Heart right ventricle (tissue), 16 donors: ENCODE measurements around the gene ATXN2L. TPM values are rescaled to one million over a fixed set of nuclear protein-coding genes. Genes with fewer than 3 reads are reported as not detected.
"Not testable (repeated sequence)": the region's sequence is repeated elsewhere in the genome, so short reads cannot be mapped to it uniquely, and the experiment has no call there.

ENCODE experiments used
- ATAC-seq, 8 donors: fragments of 200-7000 bp; cut with Tn5 transposase; one replicate each; pipeline ENCODE4 v1.9.1; 2020; ENCODE audit warnings: mild to moderate bottlenecking in 8 of 8, moderate library complexity in 8 of 8, moderate number of reproducible peaks in 1 of 8
- DNase-seq, 2 donors: peaks; one replicate each; pipeline ENCODE4 v3.0.0-alpha.2; 2020
- H3K27ac ChIP-seq, 10 donors: fragments of 200-600 bp; sonication (generic) in 2 of 10; one replicate each; pipeline versions ENCODE4 v1.5.0 to v1.8.0; 2020 to 2022; ENCODE audit warnings: mild to moderate bottlenecking in 3 of 10
- H3K27me3 ChIP-seq, 7 donors: fragments of 200-600 bp; one replicate each; pipeline ENCODE4 v1.8.0; 2021 to 2022; ENCODE audit warnings: mild to moderate bottlenecking in 2 of 7
- H3K36me3 ChIP-seq, 9 donors: fragments of 200-600 bp; sonication (generic) in 1 of 9; one replicate each; pipeline versions ENCODE4 v1.5.0 to v1.8.0; 2020 to 2022; ENCODE audit warnings: mild to moderate bottlenecking in 2 of 9
- H3K4me1 ChIP-seq, 9 donors: fragments of 200-600 bp; sonication (generic) in 1 of 9; one replicate each; pipeline versions ENCODE4 v1.5.0 to v1.8.0; 2020 to 2022; ENCODE audit warnings: mild to moderate bottlenecking in 4 of 9
- H3K4me3 ChIP-seq, 10 donors: fragments of 200-600 bp; sonication (generic) in 2 of 10; one replicate each; pipeline versions ENCODE4 v1.5.0 to v1.8.0; 2020 to 2022; ENCODE audit warnings: mild to moderate bottlenecking in 7 of 10, moderate library complexity in 2 of 10
- H3K9me3 ChIP-seq, 11 donors: fragments of 200-600 bp in 10 of 11; sonication (generic) in 2 of 11; one replicate each; pipeline versions ENCODE4 v1.5.0 to v1.8.0; 2013 to 2022; ENCODE audit warnings: mild to moderate bottlenecking in 2 of 11, control low read depth in 1 of 11, moderate library complexity in 1 of 11
- CTCF ChIP-seq, 9 donors: fragments of 200-600 bp; sonication (generic) in 2 of 9; IDR thresholded peaks; one replicate each; pipeline versions ENCODE4 v1.5.0 to v1.8.0; 2021 to 2022; ENCODE audit warnings: antibody characterized with exemption in 9 of 9, mild to moderate bottlenecking in 5 of 9, moderate library complexity in 1 of 9
- WGBS, 2 donors: extraction: QIAGEN DNeasy Blood & Tissue Kit; methylation state at CpG; one replicate each; pipeline ENCODE4 v1.1.7; 2013; ENCODE audit warnings: inconsistent platforms in 1 of 2; 5-methylcytosine and 5-hydroxymethylcytosine counted together
- intact Hi-C, 10 donors: fragments of 100-400 bp; cut with DNase I; formaldehyde crosslinking; loops; one replicate each; pipeline versions ENCODE4 v1.11.1 to v1.14.2; 2022
- polyA plus RNA-seq, 2 donors: library from polyadenylated mRNA; stranded (reverse); fragments of 200-250 nt; gene quantifications; one replicate each; pipeline ENCODE4 v1.2.3, GENCODE V29; 2013
- total RNA-seq, 10 donors: library from RNA; stranded (reverse); fragmentation: NEBNext Ultra II Directional in 3 of 10; extraction: Animal tissue kit (Norgen Biotek cat#: 25700) in 3 of 10; gene quantifications; one replicate each; pipeline versions ENCODE4 v1.2.1 to v1.2.4, GENCODE V29; 2021 to 2023
- donor health status: Arrhythmogenic right ventricular cardiomyopathy.
- donor health status: ischemic (EF 13 %, LVEDD 7.1; RV severe dilation, severe dysfunction).
- donor health status: healthy with polysubstance abuse.
- donor health status: DM: no; HTN: yes; CAD: no.
- donor health status: DM: no; HTN: no; CAD: no.
- donor health status: ischemic (EF 25% LVEDD 6.9; RV normal size, moderate dysfunction).
- donor health status: ischemic (EF 25% LVEDD 5.7; RV mildly dilated, moderate dysfunction).
- donor health status: healthy.
- donor health status: DM: yes; HTN: yes; CAD: no.
- donor health status: Ischemic cardiomyopathy.
- donor health status: ischemic (EF 35%, LVEDD 5.7; RV mildly dilated, moderate dysfunction).
- donor health status: nonischemic (EF 11% LVEDD 7.7; RV severe dilation, severe dysfunction).
- donor health status: DM: yes; HTN: yes; CAD: no.
- donor health status: PGD.
- donor health status: ischemic (EF 29% LVEDD 5.4; RV normal size, mild dysfunction).
- donor health status: nonischemic (EF 23%, LVEDD 6.1; RV moderate dilation, normal function).

ATXN2L gene
- total and polyA plus RNA-seq, 12 donors = 36.0 to 99.9 (median 45.9) TPM

- Histone ChIP-seq H3K36me3 (peaks cover 0 to 6% (median 0%) of the 10 kb centered on the region in 9 donors), H3K27me3 (peaks cover 0 to 23% (median 5%) of the 10 kb centered on the region in 7 donors), H3K4me3 (peak overlapping the region in 6 of 10 donors; percentile 68 to 99 (median 78)), H3K4me1 (peaks cover 0 to 16% (median 13%) of the 10 kb centered on the region in 9 donors), H3K27ac (no peak overlapping the region), H3K9me3 (no peaks in the 10 kb centered on the region)
- no peak for ATAC-seq
- no peak for DNase-seq
- WGBS, 2 donors = 8 to 12% methylated on average over 11 of the region's 11 CpGs
- no peak for TF ChIP-seq CTCF (IDR thresholded peaks at IDR 0.05)
- intact Hi-C loops = loop anchor here in 1 of 10 donors (5.0 kb wide), 1 partner anchor 62 kb away; no protein-coding TSS in a partner anchor
These were observed 57.8 kb downstream of the ATXN2L start for GRCh38 chr16:28880589-28880915.

- Histone ChIP-seq H3K4me3 (no peak overlapping the region), H3K9me3 (no peaks in the 10 kb centered on the region), H3K36me3 (peaks cover 0 to 2% (median 0%) of the 10 kb centered on the region in 9 donors), H3K4me1 (peaks cover 0 to 16% (median 13%) of the 10 kb centered on the region in 9 donors), H3K27ac (no peak overlapping the region), H3K27me3 (peaks cover 0 to 23% (median 5%) of the 10 kb centered on the region in 7 donors)
- TF ChIP-seq CTCF (IDR thresholded peaks at IDR 0.05) = no peak
- DNase-seq (no peak), ATAC-seq (no peak)
- 70 to 82% methylated on average over 4 of the region's 4 CpGs for WGBS, 2 donors
- intact Hi-C loops = loop anchor here in 1 of 10 donors (5.0 kb wide), 1 partner anchor 61 kb away; no protein-coding TSS in a partner anchor
These were observed 58.2 kb downstream of the ATXN2L start for GRCh38 chr16:28880955-28881354.

GRCh38 chr16:28881565-28881964 is 58.8 kb downstream of the ATXN2L start:
- H3K27ac ChIP-seq, H3K4me3 ChIP-seq, DNase-seq, H3K36me3 ChIP-seq, H3K9me3 ChIP-seq, ATAC-seq: not testable (repeated sequence)
- intact Hi-C loops = loop anchor here in 1 of 10 donors (5.0 kb wide), 1 partner anchor 61 kb away; no protein-coding TSS in a partner anchor
- 72 to 89% methylated on average over 4 of the region's 4 CpGs for WGBS, 2 donors
- H3K4me1 ChIP-seq = peaks cover 0 to 16% (median 13%) of the 10 kb centered on the region in 9 donors
- peaks cover 0 to 23% (median 5%) of the 10 kb centered on the region in 7 donors for H3K27me3 ChIP-seq

GRCh38 chr16:28882551-28883160 is 59.9 kb downstream of the ATXN2L start:
- Histone ChIP-seq H3K4me1 (peaks cover 0 to 16% (median 13%) of the 10 kb centered on the region in 9 donors), H3K27ac (no peak overlapping the region), H3K9me3 (no peaks in the 10 kb centered on the region), H3K36me3 (no peaks in the 10 kb centered on the region), H3K4me3 (no peak overlapping the region), H3K27me3 (peaks cover 0 to 23% (median 5%) of the 10 kb centered on the region in 7 donors)
- intact Hi-C loops = loop anchor here in 1 of 10 donors (5.0 kb wide), 1 partner anchor 60 kb away; no protein-coding TSS in a partner anchor
- WGBS, 2 donors = 44 to 47% methylated on average over 24 of the region's 24 CpGs
- ATAC-seq (no peak), DNase-seq (no peak)
- TF ChIP-seq CTCF (IDR thresholded peaks at IDR 0.05) = no peak
